ENCODE measurements around the gene CREB3L1.

The CREB3L1 gene

GRCh38 chr11:46249103-46249937, 28.1 kb upstream of the CREB3L1 start:
- FAIRE-seq: no peak
- TF ChIP-seq CTCF (IDR thresholded peaks at IDR 0.05; ENCODE audit: insufficient read depth, missing control alignments): no peak
- DNase-seq (ENCODE audit: insufficient read length, low spot score): no peak

- no peak for FAIRE-seq
- TF ChIP-seq CTCF (IDR thresholded peaks at IDR 0.05; ENCODE audit: insufficient read depth, missing control alignments): no peak
- DNase-seq (ENCODE audit: insufficient read length, low spot score): no peak
Observed at GRCh38 chr11:46249938-46250744, 27.3 kb upstream of the CREB3L1 start.

- no peak for TF ChIP-seq CTCF (IDR thresholded peaks at IDR 0.05; ENCODE audit: insufficient read depth, missing control alignments)
- no peak for FAIRE-seq
- no peak for DNase-seq (ENCODE audit: insufficient read length, low spot score)
Observed at GRCh38 chr11:46250745-46251052, 26.8 kb upstream of the CREB3L1 start.

GRCh38 chr11:46251954-46252353, 25.5 kb upstream of the CREB3L1 start:
- TF ChIP-seq CTCF (IDR thresholded peaks at IDR 0.05; ENCODE audit: insufficient read depth, missing control alignments): no peak
- no peak for FAIRE-seq
- DNase-seq (ENCODE audit: insufficient read length, low spot score): no peak

- no peak for DNase-seq (ENCODE audit: insufficient read length, low spot score)
- no peak for TF ChIP-seq CTCF (IDR thresholded peaks at IDR 0.05; ENCODE audit: insufficient read depth, missing control alignments)
- FAIRE-seq: no peak
Observed at GRCh38 chr11:46252373-46252914, 25.0 kb upstream of the CREB3L1 start.

- FAIRE-seq (no peak), DNase-seq (ENCODE audit: insufficient read length, low spot score) (no peak)
- no peak for TF ChIP-seq CTCF (IDR thresholded peaks at IDR 0.05; ENCODE audit: insufficient read depth, missing control alignments)
Observed at GRCh38 chr11:46253258-46254132, 24.0 kb upstream of the CREB3L1 start.
